NK-92 (cell line): Measurements from ENCODE around the gene ALDH3B2.
"Not testable (repeated sequence)": the region's sequence is repeated elsewhere in the genome, so short reads cannot be mapped to it uniquely, and the experiment has no call there.

Source experiments
- DNase-seq: peaks from one replicate; lab custom pipeline; 2025; ENCODE audit not compliant: unreplicated experiment; lab: John Stamatoyannopoulos, UW

The ALDH3B2 gene

GRCh38 chr11:67662835-67663531 lies 11.4 kb downstream of the ALDH3B2 start:
- DNase-seq = no peak

DNA sequence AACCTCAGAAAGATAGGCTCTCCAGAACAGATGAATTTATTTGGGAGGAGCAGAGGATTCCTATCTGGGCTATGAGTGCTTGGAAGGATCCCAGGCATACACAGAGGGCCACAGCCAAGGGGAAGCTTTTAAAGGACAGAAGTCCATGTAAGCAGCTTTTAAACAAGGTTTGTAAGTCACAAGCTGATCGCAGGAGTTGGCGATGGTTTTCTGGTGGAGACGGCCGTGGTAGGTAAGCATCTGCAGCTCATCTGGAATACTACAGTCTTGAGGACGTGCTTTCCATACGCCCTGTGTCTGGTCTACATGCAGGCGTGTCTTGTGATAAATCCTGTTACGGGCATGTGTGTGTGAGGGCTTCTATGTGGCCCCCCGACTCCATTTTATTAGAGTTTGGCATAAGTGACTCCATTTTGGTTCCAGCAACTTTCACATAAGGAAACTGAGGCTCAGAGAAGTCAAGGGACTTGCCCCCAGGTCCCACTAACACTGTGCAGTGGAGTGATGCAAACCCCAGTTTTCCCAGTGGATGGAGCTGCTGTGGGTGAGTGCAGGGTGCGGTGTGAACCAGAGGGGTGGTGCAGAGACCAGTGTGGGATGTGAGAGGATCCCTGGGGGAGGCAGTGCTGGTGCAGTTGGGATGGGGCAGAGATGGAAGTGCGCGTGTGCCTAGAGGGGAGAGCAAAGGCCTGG lies 12.1 kb downstream of the ALDH3B2 start:
- DNase-seq = no peak

DNA sequence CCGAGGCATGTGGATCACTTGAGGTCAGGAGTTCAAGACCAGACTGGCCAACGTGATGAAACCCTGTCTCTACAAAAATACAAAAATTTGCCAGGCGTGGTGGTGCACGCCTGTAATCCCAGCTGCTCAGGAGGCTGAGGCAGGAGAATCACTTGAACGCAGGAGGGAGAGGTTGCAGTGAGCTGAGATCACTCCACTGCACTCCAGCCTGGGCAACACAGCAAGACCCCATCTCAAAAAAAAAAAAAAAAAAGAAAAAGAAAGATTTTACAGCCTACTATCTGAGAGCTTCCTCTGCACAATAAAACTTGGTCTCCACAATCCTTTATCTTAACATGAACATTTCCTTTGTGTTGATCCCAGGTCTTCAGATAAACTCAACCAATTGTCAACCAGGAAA lies 13.7 kb downstream of the ALDH3B2 start:
- not testable (repeated sequence) for DNase-seq

- DNase-seq = not testable (repeated sequence)
Measured at GRCh38 chr11:67659651-67660165, 14.7 kb downstream of the ALDH3B2 start.

GRCh38 chr11:67657300-67657699 lies 17.1 kb downstream of the ALDH3B2 start:
- DNase-seq = no peak

- DNase-seq = no peak
Measured at GRCh38 chr11:67656278-67656922, 18.0 kb downstream of the ALDH3B2 start.

DNA sequence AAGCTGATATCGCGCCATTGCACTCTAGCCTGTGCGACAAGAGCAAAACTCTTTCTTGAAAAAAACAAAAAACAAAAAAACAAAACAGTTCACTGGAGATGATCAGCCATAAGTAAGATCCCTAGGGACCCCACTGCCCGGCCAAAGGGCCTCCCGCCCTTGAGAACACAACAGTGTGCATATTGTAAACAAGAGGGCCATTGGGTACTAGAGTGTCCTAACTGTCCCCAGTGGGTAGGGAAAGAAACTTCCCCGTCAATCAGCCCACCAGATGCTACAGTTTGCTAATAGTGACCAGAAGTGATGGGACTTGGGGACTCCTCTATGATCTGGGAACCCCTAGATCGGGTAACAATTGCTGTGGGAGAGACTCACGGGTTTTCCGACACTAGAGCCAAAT lies 20.2 kb downstream of the ALDH3B2 start:
- DNase-seq = no peak

GRCh38 chr11:67652965-67653845 lies 21.2 kb downstream of the ALDH3B2 start:
- no peak for DNase-seq

- no peak for DNase-seq
Measured at GRCh38 chr11:67651976-67652781, 22.2 kb downstream of the ALDH3B2 start.

DNA sequence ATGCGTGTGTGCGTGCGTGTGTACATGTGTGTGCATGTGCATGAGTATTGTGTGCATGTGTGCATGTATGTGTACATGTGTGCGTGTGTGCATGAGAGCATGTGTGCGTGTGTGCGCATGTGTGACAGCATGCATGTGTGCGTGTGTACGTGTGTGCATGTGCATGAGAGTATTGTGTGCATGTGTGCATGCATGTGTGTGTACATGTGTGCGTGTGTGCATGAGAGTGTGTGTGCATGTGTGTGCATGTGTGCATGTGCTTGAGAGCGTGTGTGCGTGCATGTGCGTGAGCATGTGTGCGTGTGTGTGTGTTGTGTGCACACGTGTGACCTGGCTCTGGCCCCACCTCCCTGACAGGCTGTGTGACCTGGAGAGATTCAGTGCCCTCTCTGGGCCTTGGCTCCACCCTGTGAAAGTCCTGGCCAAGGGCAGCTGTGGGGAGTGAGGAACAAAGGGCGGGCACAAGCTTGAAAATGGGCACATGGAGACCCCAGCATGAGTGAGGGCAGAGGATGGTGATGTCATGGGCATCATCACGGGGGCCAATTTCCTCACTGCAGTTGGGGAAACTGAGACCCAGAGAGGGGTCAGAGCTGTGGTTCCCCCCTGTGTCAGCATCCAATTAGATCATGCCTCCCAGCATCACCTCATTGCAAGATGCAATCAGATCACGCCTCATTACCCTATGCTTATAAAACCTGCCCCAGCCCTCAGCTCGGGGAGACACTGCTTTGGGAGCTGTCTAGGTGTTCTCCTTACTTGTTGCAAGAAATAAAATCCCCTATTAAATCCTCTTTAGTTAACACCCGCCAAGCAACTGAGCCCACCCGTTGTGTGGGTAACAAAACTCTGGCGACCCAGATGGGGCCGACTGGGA lies 24.6 kb downstream of the ALDH3B2 start:
- no peak for DNase-seq

- no peak for DNase-seq
Measured at GRCh38 chr11:67648796-67649613, 25.4 kb downstream of the ALDH3B2 start.

DNA sequence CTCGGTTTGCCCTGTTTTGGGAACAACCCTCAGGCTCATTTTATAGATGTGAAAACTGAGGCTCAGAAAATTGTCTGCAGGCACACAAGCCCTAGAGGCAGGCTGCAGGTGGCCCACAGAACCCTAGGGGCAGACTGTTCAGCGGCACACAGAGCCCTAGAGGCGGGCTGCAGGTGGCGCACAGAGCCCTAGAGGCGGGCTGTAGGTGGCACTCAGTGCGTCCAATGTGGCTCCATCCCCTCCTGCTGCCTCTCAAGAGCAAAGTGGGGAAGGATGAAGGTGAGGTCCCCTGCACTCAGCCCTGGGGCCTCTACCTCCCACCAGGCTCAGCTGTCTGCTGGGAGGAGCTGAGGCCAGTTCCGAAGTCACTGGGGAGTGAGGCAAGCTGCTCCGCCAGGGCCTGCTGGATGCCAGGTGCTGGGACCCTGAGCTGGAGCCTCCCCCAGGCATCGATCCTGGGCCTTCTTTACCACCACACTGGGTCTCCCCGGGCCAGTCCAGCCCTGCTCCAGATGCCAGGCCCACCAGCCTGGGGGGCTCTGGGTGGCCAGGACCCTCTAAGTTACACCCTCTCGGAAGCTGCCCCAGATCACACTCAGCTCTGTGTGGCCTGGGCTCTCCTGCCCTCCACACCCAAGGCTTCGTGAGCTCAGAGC lies 26.2 kb downstream of the ALDH3B2 start:
- no peak for DNase-seq

DNA sequence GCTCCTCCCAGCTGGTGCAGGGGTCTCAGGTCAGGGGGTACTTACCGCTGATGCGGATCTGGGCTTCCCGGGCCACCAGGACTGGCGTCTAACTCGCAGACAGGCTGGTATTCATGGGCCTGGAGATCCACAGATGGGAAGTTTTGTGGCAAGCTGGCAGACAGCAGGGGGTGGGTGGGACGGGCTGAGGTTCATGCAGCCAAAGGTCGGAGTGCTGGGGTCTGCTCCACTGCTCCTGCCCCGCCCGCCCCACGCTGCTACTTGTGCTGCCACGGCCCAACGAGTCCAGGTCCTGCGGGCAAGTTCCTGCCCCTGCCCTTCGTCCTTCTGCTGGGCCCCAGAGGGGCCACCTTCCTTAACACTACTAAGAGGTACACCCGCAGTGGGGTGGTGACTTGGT lies 27.0 kb downstream of the ALDH3B2 start:
- DNase-seq = no peak

GRCh38 chr11:67646535-67647336 lies 27.7 kb downstream of the ALDH3B2 start:
- DNase-seq = no peak

- DNase-seq = no peak
Measured at GRCh38 chr11:67645521-67646461, 28.6 kb downstream of the ALDH3B2 start.
